Endothelial cell (in vitro differentiated cells): ENCODE results near the gene PTPRN2. TPM values are rescaled to one million over a fixed set of nuclear protein-coding genes. Genes with fewer than 3 reads are reported as not detected.
"Not testable (repeated sequence)": the region's sequence is repeated elsewhere in the genome, so short reads cannot be mapped to it uniquely, and the experiment has no call there.

Source experiments
- DNase-seq: peaks from one replicate; pipeline ENCODE4 v3.0.0; 2021; ENCODE audit warnings: low spot score
- H3K27ac Mint-ChIP-seq: one replicate; pipeline ENCODE4 v1.8.0; 2021; ENCODE audit warnings: mixed read lengths, inconsistent platforms; ENCODE audit not compliant: unreplicated experiment
- H3K27me3 Mint-ChIP-seq: one replicate; pipeline ENCODE4 v1.8.0; 2021; ENCODE audit warnings: mild to moderate bottlenecking, moderate library complexity, mixed read lengths, inconsistent platforms; ENCODE audit not compliant: unreplicated experiment
- H3K36me3 Mint-ChIP-seq: one replicate; pipeline ENCODE4 v1.8.0; 2021; ENCODE audit warnings: mild to moderate bottlenecking, low read depth, mixed read lengths, inconsistent platforms; ENCODE audit not compliant: unreplicated experiment
- H3K4me1 Mint-ChIP-seq: one replicate; pipeline ENCODE4 v1.8.0; 2021; ENCODE audit warnings: mild to moderate bottlenecking, mixed read lengths, inconsistent platforms; ENCODE audit not compliant: unreplicated experiment
- H3K4me3 Mint-ChIP-seq: one replicate; pipeline ENCODE4 v1.8.0; 2021; ENCODE audit warnings: mild to moderate bottlenecking, mixed read lengths, inconsistent platforms; ENCODE audit not compliant: unreplicated experiment
- H3K9me3 Mint-ChIP-seq: one replicate; pipeline ENCODE4 v1.8.0; 2021; ENCODE audit warnings: mixed read lengths, inconsistent platforms; ENCODE audit not compliant: unreplicated experiment
- total RNA-seq: library from RNA; stranded (reverse); fragmentation: NEBNext Ultra II Directional; extraction: Animal tissue kit (Norgen Biotek cat#: 25700); gene quantifications from one replicate; pipeline ENCODE4 v1.2.1, GENCODE V29; 2021; ENCODE audit not compliant: unreplicated experiment
- TF ChIP-seq, protein P1 (sequence below): fragments of 200-600 bp; sonication (generic); IDR thresholded peaks from one replicate; pipeline ENCODE4 v1.5.0; 2021; ENCODE audit warnings: antibody characterized with exemption; ENCODE audit not compliant: unreplicated experiment

Gene PTPRN2
- total RNA-seq, 1 donor from 2014 or later = 0.18 TPM

DNA sequence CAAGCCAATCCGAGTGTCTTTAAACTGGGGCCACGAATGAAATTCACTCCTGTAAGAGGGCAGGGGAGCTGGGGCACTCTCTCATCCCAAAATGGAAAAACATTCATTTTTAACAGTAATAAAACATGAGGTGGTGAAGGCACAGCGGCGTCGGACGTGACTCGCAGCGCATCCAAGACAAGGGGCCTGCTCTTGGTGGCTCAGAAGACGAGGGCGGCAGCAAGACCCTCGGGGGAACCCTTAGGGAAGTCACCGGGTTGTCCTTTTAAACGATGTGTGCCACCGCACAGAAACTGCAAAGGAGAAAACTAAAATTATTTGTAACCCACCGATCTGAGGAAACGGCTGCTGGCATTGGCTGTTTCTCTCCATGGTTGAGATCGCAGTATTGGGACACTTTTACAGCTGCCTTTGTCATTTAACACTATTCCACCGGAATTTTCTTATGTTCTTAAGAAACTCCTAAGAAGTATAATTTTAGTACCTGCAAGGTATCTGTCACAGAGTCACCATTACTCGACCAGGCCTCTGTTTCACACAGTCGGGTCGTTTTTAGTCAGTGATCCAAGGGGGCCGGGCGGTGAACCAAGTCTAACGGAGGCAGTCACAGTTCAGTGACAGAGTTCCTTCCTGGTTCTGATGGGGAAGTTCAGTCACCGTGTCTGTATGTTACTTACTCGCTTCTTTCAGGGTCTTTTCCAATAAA is 159.3 kb downstream of the PTPRN2 start:
- no peak for DNase-seq
- TF ChIP-seq, protein P1, sequence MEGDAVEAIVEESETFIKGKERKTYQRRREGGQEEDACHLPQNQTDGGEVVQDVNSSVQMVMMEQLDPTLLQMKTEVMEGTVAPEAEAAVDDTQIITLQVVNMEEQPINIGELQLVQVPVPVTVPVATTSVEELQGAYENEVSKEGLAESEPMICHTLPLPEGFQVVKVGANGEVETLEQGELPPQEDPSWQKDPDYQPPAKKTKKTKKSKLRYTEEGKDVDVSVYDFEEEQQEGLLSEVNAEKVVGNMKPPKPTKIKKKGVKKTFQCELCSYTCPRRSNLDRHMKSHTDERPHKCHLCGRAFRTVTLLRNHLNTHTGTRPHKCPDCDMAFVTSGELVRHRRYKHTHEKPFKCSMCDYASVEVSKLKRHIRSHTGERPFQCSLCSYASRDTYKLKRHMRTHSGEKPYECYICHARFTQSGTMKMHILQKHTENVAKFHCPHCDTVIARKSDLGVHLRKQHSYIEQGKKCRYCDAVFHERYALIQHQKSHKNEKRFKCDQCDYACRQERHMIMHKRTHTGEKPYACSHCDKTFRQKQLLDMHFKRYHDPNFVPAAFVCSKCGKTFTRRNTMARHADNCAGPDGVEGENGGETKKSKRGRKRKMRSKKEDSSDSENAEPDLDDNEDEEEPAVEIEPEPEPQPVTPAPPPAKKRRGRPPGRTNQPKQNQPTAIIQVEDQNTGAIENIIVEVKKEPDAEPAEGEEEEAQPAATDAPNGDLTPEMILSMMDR = no peak
- no peak overlapping the region for H3K27ac Mint-ChIP-seq
- no peaks in the 10 kb centered on the region for H3K4me1 Mint-ChIP-seq
- H3K36me3 Mint-ChIP-seq = peaks cover 33% of the 10 kb centered on the region
- peaks cover 46% of the 10 kb centered on the region for H3K9me3 Mint-ChIP-seq
- peaks cover 20% of the 10 kb centered on the region for H3K27me3 Mint-ChIP-seq
- peak overlapping the region; percentile 51 for H3K4me3 Mint-ChIP-seq

GRCh38 chr7:158425676-158426075 is 161.9 kb downstream of the PTPRN2 start:
- H3K27ac Mint-ChIP-seq, H3K4me1 Mint-ChIP-seq, H3K4me3 Mint-ChIP-seq, DNase-seq: not testable (repeated sequence)
- H3K9me3 Mint-ChIP-seq = peaks cover 30% of the 10 kb centered on the region
- H3K36me3 Mint-ChIP-seq = peaks cover 19% of the 10 kb centered on the region
- H3K27me3 Mint-ChIP-seq = peaks cover 19% of the 10 kb centered on the region

DNA sequence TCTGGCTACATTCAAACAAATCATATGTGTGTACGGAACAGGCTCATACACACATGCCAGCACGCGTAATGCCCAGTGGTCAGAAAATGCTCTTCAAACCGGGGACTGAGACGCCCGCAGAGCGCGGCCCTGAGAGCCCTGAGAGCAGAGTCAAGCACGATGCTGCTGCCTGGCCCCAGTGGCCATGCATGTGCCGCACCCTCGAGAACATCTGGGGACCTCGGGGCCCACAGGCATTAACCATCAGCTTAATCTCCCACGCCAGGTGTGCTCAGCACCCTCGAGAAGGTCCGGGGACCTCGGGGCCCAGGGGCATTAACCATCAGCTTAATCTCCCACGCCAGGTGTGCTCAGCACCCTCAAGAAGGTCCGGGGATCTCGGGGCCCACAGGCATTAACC is 163.1 kb downstream of the PTPRN2 start:
- Mint-ChIP-seq H3K4me1 (no peaks in the 10 kb centered on the region), H3K9me3 (peaks cover 30% of the 10 kb centered on the region), H3K27ac (no peak overlapping the region), H3K4me3 (no peak overlapping the region), H3K27me3 (peaks cover 17% of the 10 kb centered on the region), H3K36me3 (peaks cover 17% of the 10 kb centered on the region)
- TF ChIP-seq, protein P1 = no peak
- DNase-seq = no peak

DNA sequence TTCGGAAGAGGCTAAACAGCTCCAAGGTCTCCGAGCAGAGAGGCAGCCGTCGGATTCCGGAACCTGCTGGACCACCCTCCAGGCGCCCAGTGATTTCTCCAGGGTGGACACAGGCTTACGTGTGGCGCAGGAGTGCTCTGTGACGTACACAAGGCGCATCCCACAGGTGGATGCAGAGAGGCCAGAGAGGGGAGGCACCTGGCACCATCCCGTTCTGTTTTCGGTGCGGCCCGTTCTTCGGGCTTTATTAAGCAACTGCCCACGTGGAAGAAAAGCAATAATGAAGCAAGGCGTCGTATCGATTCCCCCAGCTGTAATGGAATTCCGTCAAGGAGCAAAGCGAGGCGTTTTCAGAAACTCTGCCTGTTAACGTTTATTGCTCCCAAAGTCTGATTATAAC is 163.6 kb downstream of the PTPRN2 start:
- H3K9me3 Mint-ChIP-seq = peaks cover 29% of the 10 kb centered on the region
- TF ChIP-seq, protein P1 = no peak
- peaks cover 12% of the 10 kb centered on the region for H3K27me3 Mint-ChIP-seq
- no peaks in the 10 kb centered on the region for H3K4me1 Mint-ChIP-seq
- peaks cover 14% of the 10 kb centered on the region for H3K36me3 Mint-ChIP-seq
- no peak for DNase-seq
- no peak overlapping the region for H3K27ac Mint-ChIP-seq
- H3K4me3 Mint-ChIP-seq = no peak overlapping the region

- no peaks in the 10 kb centered on the region for H3K4me1 Mint-ChIP-seq
- peaks cover 32% of the 10 kb centered on the region for H3K9me3 Mint-ChIP-seq
- DNase-seq = no peak
- H3K27me3 Mint-ChIP-seq = peaks cover 9% of the 10 kb centered on the region
- no peak overlapping the region for H3K4me3 Mint-ChIP-seq
- no peak overlapping the region for H3K27ac Mint-ChIP-seq
- peaks cover 15% of the 10 kb centered on the region for H3K36me3 Mint-ChIP-seq
- TF ChIP-seq, protein P1 = no peak
Observed at GRCh38 chr7:158422887-158423560, 164.6 kb downstream of the PTPRN2 start.
